H1 (cell line): ENCODE measurements around the gene APBA3. TPM values are rescaled to one million over a fixed set of nuclear protein-coding genes. Genes with fewer than 3 reads are reported as not detected.

Experiments
- CTCF ChIA-PET: fragments of 300-600 bp; sonication (Branson Sonifier 250); formaldehyde crosslinking; loops from one replicate; lab custom pipeline; 2021; ENCODE audit not compliant: partially characterized antibody; lab: Charles Lee
- POLR2A ChIA-PET: fragments of 300-600 bp; sonication (Branson Sonifier 250); formaldehyde crosslinking; loops from one replicate; lab custom pipeline; 2021; ENCODE audit warnings: inconsistent platforms; ENCODE audit not compliant: partially characterized antibody; lab: Charles Lee
- DNase-seq, 2 experiments: peaks; one replicate each; pipeline versions ENCODE4 v3.0.0 to v3.0.0-alpha.2; 2010 to 2022; ENCODE audit warnings: low spot score in 2 of 2, low read depth in 1 of 2, mixed read lengths in 1 of 2
- FAIRE-seq: peaks from 2 replicates; lab custom pipeline; 2011; peaks lifted over from hg19 to GRCh38; lab: Jason Lieb, UNC
- H2AFZ ChIP-seq: 2 replicates; pipeline ENCODE4 v1.8.1; 2012; ENCODE audit warnings: low read length, inconsistent platforms
- H2AK5ac ChIP-seq: 2 replicates; pipeline ENCODE4 v1.6.1; 2013; ENCODE audit warnings: low read depth, low read length
- H2BK120ac ChIP-seq: replicated peaks from 2 replicates; pipeline ENCODE3; 2013; ENCODE audit warnings: low read depth, low read length, inconsistent platforms
- H2BK12ac ChIP-seq: 2 replicates; pipeline ENCODE4 v1.6.1; 2013; ENCODE audit warnings: low read depth, low read length
- H2BK15ac ChIP-seq: 2 replicates; pipeline ENCODE4 v1.6.1; 2013; ENCODE audit warnings: low read length
- H2BK20ac ChIP-seq: 2 replicates; pipeline ENCODE4 v1.6.1; 2013; ENCODE audit warnings: low read length
- H2BK5ac ChIP-seq: 2 replicates; pipeline ENCODE4 v1.6.1; 2013; ENCODE audit warnings: low read depth, low read length
- H3K14ac ChIP-seq: 2 replicates; pipeline ENCODE4 v1.6.1; 2013; ENCODE audit warnings: inconsistent platforms; ENCODE audit not compliant: insufficient read length
- H3K18ac ChIP-seq: 2 replicates; pipeline ENCODE4 v1.6.1; 2013; ENCODE audit warnings: low read length; ENCODE audit errors: extremely low read depth
- H3K23ac ChIP-seq: 2 replicates; pipeline ENCODE4 v1.6.1; 2013; ENCODE audit warnings: inconsistent platforms; ENCODE audit not compliant: insufficient read length
- H3K23me2 ChIP-seq: 2 replicates; pipeline ENCODE4 v1.6.1; 2013; ENCODE audit warnings: low read depth, low read length
- H3K27ac ChIP-seq: 2 replicates; pipeline ENCODE4 v1.6.1; 2011; ENCODE audit warnings: low read depth, low read length, inconsistent platforms
- H3K27me3 ChIP-seq, 4 experiments: replicated peaks in 1 of 4; 1 replicate in 1 of 4; 2 replicates in 3 of 4; pipeline versions ENCODE4 v1.6.1 to v1.8.1; 2011 to 2013; ENCODE audit warnings: low read length in 3 of 4, mild to moderate bottlenecking in 3 of 4, inconsistent platforms in 2 of 4, mixed read lengths in 2 of 4, moderate library complexity in 1 of 4; ENCODE audit not compliant: control insufficient read depth in 3 of 4, insufficient read depth in 3 of 4; ENCODE audit errors: extremely low read depth in 1 of 4
- H3K36me3 ChIP-seq, 4 experiments: 2 replicates each; pipeline versions ENCODE4 v1.6.1 to v1.8.1; 2011 to 2013; ENCODE audit warnings: mild to moderate bottlenecking in 4 of 4, low read length in 3 of 4, moderate library complexity in 2 of 4, control low read depth in 1 of 4, inconsistent platforms in 1 of 4; ENCODE audit not compliant: insufficient read depth in 4 of 4, control insufficient read depth in 2 of 4
- H3K4ac ChIP-seq: replicated peaks from 2 replicates; pipeline ENCODE3; 2013; ENCODE audit warnings: low read length, low read depth, mixed read lengths, inconsistent platforms; ENCODE audit not compliant: insufficient read length
- H3K4me1 ChIP-seq, 4 experiments: replicated peaks in 1 of 4; 1 replicate in 1 of 4; 2 replicates in 3 of 4; pipeline versions ENCODE4 v1.6.1 to v1.8.1; 2011 to 2013; ENCODE audit warnings: low read length in 3 of 4, inconsistent platforms in 2 of 4, mixed read lengths in 1 of 4; ENCODE audit not compliant: insufficient read depth in 4 of 4, control insufficient read depth in 3 of 4
- H3K4me2 ChIP-seq, 2 experiments: 2 replicates each; pipeline versions ENCODE4 v1.6.1 to v1.8.1; 2011 to 2013; ENCODE audit warnings: low read depth in 2 of 2, low read length in 2 of 2, control low read depth in 1 of 2, inconsistent platforms in 1 of 2, mild to moderate bottlenecking in 1 of 2; ENCODE audit not compliant: insufficient read depth in 1 of 2
- H3K4me3 ChIP-seq, 4 experiments: fragments of 200-600, 300-600 bp in 1 of 4; sonication (generic), shearing (Covaris generic), sonication (Bioruptor Twin) in 1 of 4; 2 replicates each; pipeline versions ENCODE4 v1.5.1 to v1.8.1; 2011 to 2016; ENCODE audit warnings: low read length in 4 of 4, low read depth in 3 of 4, control low read depth in 2 of 4, inconsistent platforms in 2 of 4, mild to moderate bottlenecking in 2 of 4, mixed read lengths in 1 of 4, moderate library complexity in 1 of 4; ENCODE audit not compliant: insufficient read depth in 2 of 4; ENCODE audit errors: extremely low read depth in 1 of 4
- H3K56ac ChIP-seq: replicated peaks from 2 replicates; pipeline ENCODE3; 2013; ENCODE audit warnings: low read depth, mild to moderate bottlenecking, mixed read lengths, low read length, inconsistent platforms; ENCODE audit not compliant: insufficient read length
- H3K79me1 ChIP-seq: 2 replicates; pipeline ENCODE4 v1.6.1; 2013; ENCODE audit warnings: low read depth, low read length, control low read depth
- H3K79me2 ChIP-seq, 2 experiments: 2 replicates each; pipeline versions ENCODE4 v1.6.1 to v1.8.1; 2012 to 2013; ENCODE audit warnings: low read length in 2 of 2, mild to moderate bottlenecking in 2 of 2, inconsistent platforms in 1 of 2; ENCODE audit not compliant: insufficient read depth in 2 of 2, control insufficient read depth in 1 of 2
- H3K9ac ChIP-seq, 4 experiments: replicated peaks in 1 of 4; 1 replicate in 1 of 4; 2 replicates in 3 of 4; pipeline versions ENCODE4 v1.6.1 to v1.8.1; 2011 to 2013; ENCODE audit warnings: low read depth in 3 of 4, low read length in 3 of 4, control low read depth in 2 of 4, mild to moderate bottlenecking in 2 of 4, moderate library complexity in 2 of 4, inconsistent platforms in 1 of 4; ENCODE audit errors: extremely low read depth in 1 of 4
- H3K9me3 ChIP-seq, 2 experiments: 2 replicates each; pipeline versions ENCODE4 v1.6.1 to v1.8.1; 2012 to 2013; ENCODE audit warnings: mild to moderate bottlenecking in 2 of 2, moderate library complexity in 2 of 2, control low read depth in 1 of 2, inconsistent platforms in 1 of 2, low read depth in 1 of 2, low read length in 1 of 2, mixed read lengths in 1 of 2; ENCODE audit not compliant: insufficient read depth in 2 of 2
- H4K20me1 ChIP-seq, 2 experiments: replicated peaks in 1 of 2; 2 replicates each; pipeline versions ENCODE3 to v1.8.1; 2011 to 2013; ENCODE audit warnings: inconsistent platforms in 2 of 2, low read length in 2 of 2, mild to moderate bottlenecking in 1 of 2; ENCODE audit not compliant: insufficient read depth in 2 of 2, control insufficient read depth in 1 of 2
- H4K5ac ChIP-seq: 2 replicates; pipeline ENCODE4 v1.6.1; 2013; ENCODE audit warnings: low read length, low read depth, mixed read lengths, inconsistent platforms; ENCODE audit not compliant: insufficient read length
- H4K8ac ChIP-seq: 2 replicates; pipeline ENCODE4 v1.8.0; 2013; ENCODE audit warnings: mild to moderate bottlenecking, moderate library complexity, low read length, inconsistent platforms; ENCODE audit not compliant: insufficient read depth; ENCODE audit errors: extremely low read depth
- H4K91ac ChIP-seq: replicated peaks from 2 replicates; pipeline ENCODE3; 2013; ENCODE audit warnings: low read length, mixed read lengths, inconsistent platforms; ENCODE audit not compliant: insufficient read length
- ASH2L ChIP-seq: fragments of 200-600, 300-600 bp; sonication (generic); IDR thresholded peaks from one replicate; pipeline ENCODE4 v1.7.1; 2017; ENCODE audit warnings: low read length
- ATF2 ChIP-seq: IDR thresholded peaks from 2 replicates; pipeline ENCODE4 v1.6.1; 2012; ENCODE audit warnings: low read length, inconsistent platforms
- CHD1 ChIP-seq: IDR thresholded peaks from 2 replicates; pipeline ENCODE4 v1.6.1; 2012; ENCODE audit warnings: low read depth, low read length, improper control_type of control experiment
- CREB1 ChIP-seq: IDR thresholded peaks from 2 replicates; pipeline ENCODE4 v1.6.1; 2012; ENCODE audit warnings: inconsistent platforms
- CTCF ChIP-seq, 3 experiments: IDR thresholded peaks; 1 replicate in 2 of 3; 2 replicates in 1 of 3; pipeline versions ENCODE4 v1.5.1 to v1.6.1; 2011; ENCODE audit warnings: low read length in 3 of 3, mild to moderate bottlenecking in 3 of 3, inconsistent platforms in 2 of 3, low read depth in 1 of 3, moderate library complexity in 1 of 3; ENCODE audit not compliant: insufficient read depth in 1 of 3; ENCODE audit errors: control extremely low read depth in 1 of 3
- JUND ChIP-seq: IDR thresholded peaks from 2 replicates; pipeline ENCODE4 v1.6.1; 2011; ENCODE audit warnings: mild to moderate bottlenecking, improper control_type of control experiment, low read length
- MAX ChIP-seq: IDR thresholded peaks from 2 replicates; pipeline ENCODE4 v1.6.1; 2012; ENCODE audit warnings: inconsistent platforms
- POLR2A ChIP-seq, 2 experiments: IDR thresholded peaks; 1 replicate in 1 of 2; 2 replicates in 1 of 2; pipeline ENCODE4 v1.6.1; 2011; ENCODE audit warnings: low read depth in 2 of 2, low read length in 2 of 2, mild to moderate bottlenecking in 2 of 2; ENCODE audit errors: control extremely low read depth in 1 of 2
- RBBP5 ChIP-seq: IDR thresholded peaks from 2 replicates; pipeline ENCODE4 v1.7.1; 2012; ENCODE audit warnings: low read depth, mild to moderate bottlenecking, inconsistent platforms, low read length, moderate library complexity, borderline replicate concordance
- WGBS, 2 experiments: shearing (Covaris generic) in 1 of 2; methylation state at CpG; one replicate each; pipeline versions ENCODE4 v1.1.6 to v1.1.7; 2013 to 2015; ENCODE audit warnings: low lambda C conversion rate in 2 of 2, mixed read lengths in 2 of 2, inconsistent platforms in 1 of 2, low coverage in 1 of 2, missing lambda C conversion rate in 1 of 2; ENCODE audit not compliant: insufficient replicate concordance in 2 of 2, insufficient coverage in 1 of 2, insufficient read length in 1 of 2; ENCODE audit errors: extremely low coverage in 1 of 2, missing lambda C conversion rate in 1 of 2; 5-methylcytosine and 5-hydroxymethylcytosine counted together
- polyA plus RNA-seq, 7 experiments: library from polyadenylated mRNA; depleted of rRNA in 3 of 7; stranded (reverse) in 5 of 7; unstranded in 2 of 7; fragments of >200 nt in 5 of 7; fragments of 200-250 nt in 2 of 7; gene quantifications; 1 replicate in 5 of 7; 2 replicates in 1 of 7; 4 replicates in 1 of 7; pipeline versions ENCODE4 v1.2.1 to v1.2.3, GENCODE V29; 2011 to 2013; ENCODE audit warnings: missing spikeins in 2 of 7, mixed read lengths in 2 of 7
- total RNA-seq: library from RNA; stranded (reverse); fragmentation: NEBNext Ultra II Directional; extraction: Animal tissue kit (Norgen Biotek cat#: 25700); gene quantifications from 2 replicates; pipeline ENCODE4 v1.2.1, GENCODE V29; 2021

APBA3 gene
- total and polyA plus RNA-seq, 2 of the 8 experiments (the other 6 are each of a cell fraction or from before 2014, with no cell fraction given): 21.4 to 36.9 TPM

- H4K91ac ChIP-seq: no peak overlapping the region
- peaks cover 0 to 9% of the 10 kb centered on the region in 2 experiments for H4K20me1 ChIP-seq
- ChIA-PET POLR2A (interaction anchor here (0.8 kb wide), 1 partner anchor 181 kb away, joined by 4 read pairs; the partner anchor contains the start of gene EEF2), CTCF (interaction anchor here (0.8 to 2.2 kb wide), 3 partner anchors 15 to 114 kb away, joined by 3 to 7 read pairs (median 3); no protein-coding TSS in a partner anchor)
- H3K27me3 ChIP-seq: peaks cover 0 to 6% (median 4%) of the 10 kb centered on the region in 4 experiments; a peak in 5 of 7 replicates
- no peak for DNase-seq
- no peaks in the 10 kb centered on the region for H3K79me2 ChIP-seq
- no peak overlapping the region for H2BK15ac ChIP-seq
- no peak overlapping the region for H2BK12ac ChIP-seq
- 83% methylated on average over 3 of the region's 13 CpGs; no CpG with 5 or more reads in 1 of the 2 experiments for WGBS, 2 experiments
- H2AK5ac ChIP-seq: no peak overlapping the region
- peaks cover 9% of the 10 kb centered on the region for H3K23me2 ChIP-seq
- H2BK5ac ChIP-seq: no peak overlapping the region
- no peak overlapping the region for H3K56ac ChIP-seq
- no peak overlapping the region for H3K4me3 ChIP-seq
- H2BK20ac ChIP-seq: no peak overlapping the region
- H3K9ac ChIP-seq: no peak overlapping the region
- H3K23ac ChIP-seq: no peak overlapping the region
- peak overlapping the region; percentile 25; the same call in 1 of the 2 replicates for H4K8ac ChIP-seq
- no peak overlapping the region for H3K27ac ChIP-seq
- TF ChIP-seq CREB1 (no peak), MAX (no peak), ATF2 (no peak), CHD1 (no peak), JUND (no peak), RBBP5 (no peak), CTCF (IDR thresholded peaks at IDR 0.05; ENCODE audit: control extremely low read depth in 1 of 3, insufficient read depth in 1 of 3, low read depth in 1 of 3, low read length in 3 of 3) (no peak), ASH2L (no peak), POLR2A (IDR thresholded peaks at IDR 0.05; ENCODE audit: control extremely low read depth in 1 of 2, low read depth in 2 of 2, low read length in 2 of 2) (no peak)
- H3K79me1 ChIP-seq: no peaks in the 10 kb centered on the region
- no peak overlapping the region for H3K18ac ChIP-seq
- peaks cover 0 to 4% of the 10 kb centered on the region in 2 experiments; a peak in 1 of 4 replicates for H3K9me3 ChIP-seq
- FAIRE-seq: no peak
- no peak overlapping the region for H2BK120ac ChIP-seq
- no peak overlapping the region for H2AFZ ChIP-seq
- no peak overlapping the region for H3K4me2 ChIP-seq
- H3K14ac ChIP-seq: no peak overlapping the region
- no peak overlapping the region for H4K5ac ChIP-seq
- no peak overlapping the region for H3K4ac ChIP-seq
- peaks cover 0 to 3% (median 0%) of the 10 kb centered on the region in 4 experiments; a peak in 1 of 8 replicates for H3K36me3 ChIP-seq
- peaks cover 0 to 3% (median 1%) of the 10 kb centered on the region in 4 experiments; a peak in 3 of 7 replicates for H3K4me1 ChIP-seq
Observed at GRCh38 chr19:3804429-3804828, 42.9 kb upstream of the APBA3 start.
